Measurements from ENCODE around the gene GRIK2.

GRIK2 gene

GRCh38 chr6:101401171-101401570 lies 7.7 kb downstream of the GRIK2 start:
- no peak for DNase-seq

GRCh38 chr6:101401792-101402621 lies 8.5 kb downstream of the GRIK2 start:
- DNase-seq, result no peak

GRCh38 chr6:101402622-101403031 lies 9.1 kb downstream of the GRIK2 start:
- no peak for DNase-seq

- no peak for DNase-seq
Observed at GRCh38 chr6:101403216-101403945, 9.9 kb downstream of the GRIK2 start.

GRCh38 chr6:101404775-101405174 lies 11.3 kb downstream of the GRIK2 start:
- DNase-seq, result no peak

GRCh38 chr6:101413773-101414172 lies 20.3 kb downstream of the GRIK2 start:
- no peak for DNase-seq

GRCh38 chr6:101417900-101418299 lies 24.4 kb downstream of the GRIK2 start:
- no peak for DNase-seq

GRCh38 chr6:101422251-101422650 lies 28.7 kb downstream of the GRIK2 start:
- DNase-seq, result no peak

- DNase-seq, result no peak
Observed at GRCh38 chr6:101422811-101423210, 29.3 kb downstream of the GRIK2 start.

- DNase-seq, result no peak
Observed at GRCh38 chr6:101429270-101429669, 35.8 kb downstream of the GRIK2 start.

GRCh38 chr6:101429845-101430244 lies 36.3 kb downstream of the GRIK2 start:
- no peak for DNase-seq

- no peak for DNase-seq
Observed at GRCh38 chr6:101433141-101433540, 39.6 kb downstream of the GRIK2 start.

- no peak for DNase-seq
Observed at GRCh38 chr6:101434601-101435000, 41.1 kb downstream of the GRIK2 start.

- DNase-seq, result no peak
Observed at GRCh38 chr6:101435038-101435437, 41.5 kb downstream of the GRIK2 start.

- no peak for DNase-seq
Observed at GRCh38 chr6:101439790-101440189, 46.3 kb downstream of the GRIK2 start.

GRCh38 chr6:101443315-101443714 lies 49.8 kb downstream of the GRIK2 start:
- DNase-seq, result no peak

GRCh38 chr6:101444717-101445116 lies 51.2 kb downstream of the GRIK2 start:
- no peak for DNase-seq

GRCh38 chr6:101445527-101445926 lies 52.0 kb downstream of the GRIK2 start:
- no peak for DNase-seq

GRCh38 chr6:101450901-101451300 lies 57.4 kb downstream of the GRIK2 start:
- DNase-seq, result no peak

GRCh38 chr6:101451981-101452380 lies 58.5 kb downstream of the GRIK2 start:
- DNase-seq, result no peak

GRCh38 chr6:101453221-101453620 lies 59.7 kb downstream of the GRIK2 start:
- DNase-seq, result no peak

GRCh38 chr6:101454106-101454676 lies 60.7 kb downstream of the GRIK2 start:
- DNase-seq, result no peak

- no peak for DNase-seq
Observed at GRCh38 chr6:101458336-101458735, 64.8 kb downstream of the GRIK2 start.

- DNase-seq, result no peak
Observed at GRCh38 chr6:101458826-101459225, 65.3 kb downstream of the GRIK2 start.
